CD4-positive, alpha-beta memory T cell (primary cell): ENCODE measurements around the gene MIEF1. TPM values are rescaled to one million over a fixed set of nuclear protein-coding genes. Genes with fewer than 3 reads are reported as not detected.
"Not testable (repeated sequence)": the region's sequence is repeated elsewhere in the genome, so short reads cannot be mapped to it uniquely, and the experiment has no call there.

Experiments
- CTCF ChIA-PET: fragments of 350-600 bp; sonication (Branson Sonifier 250); formaldehyde crosslinking; loops from one replicate; lab custom pipeline; 2021; ENCODE audit warnings: inconsistent platforms; ENCODE audit not compliant: partially characterized antibody; lab: Charles Lee
- POLR2A ChIA-PET: fragments of 350-600 bp; sonication (Branson Sonifier 250); formaldehyde crosslinking; loops from one replicate; lab custom pipeline; 2021; ENCODE audit not compliant: partially characterized antibody; lab: Charles Lee
- DNase-seq, 5 donors: peaks; one replicate each; pipeline versions ENCODE4 v3.0.0 to v3.0.0-alpha.2; 2020 to 2022; ENCODE audit warnings: mixed read lengths in 1 of 5
- H3K27ac ChIP-seq: one replicate; pipeline ENCODE4 v1.7.0; 2013; ENCODE audit warnings: low read depth, low read length
- H3K27me3 ChIP-seq: 2 replicates; pipeline ENCODE4 v1.7.0; 2013; ENCODE audit warnings: mild to moderate bottlenecking, low read length, moderate library complexity; ENCODE audit not compliant: insufficient read depth
- H3K36me3 ChIP-seq: 2 replicates; pipeline ENCODE4 v1.7.0; 2013; ENCODE audit warnings: mild to moderate bottlenecking, low read length, moderate library complexity; ENCODE audit not compliant: insufficient read depth
- H3K4me1 ChIP-seq: 2 replicates; pipeline ENCODE4 v1.7.0; 2013; ENCODE audit warnings: mild to moderate bottlenecking, low read length, moderate library complexity; ENCODE audit not compliant: insufficient read depth
- H3K4me3 ChIP-seq, 2 donors: one replicate each; pipeline ENCODE4 v1.7.0; 2013; ENCODE audit warnings: low read length in 2 of 2, mild to moderate bottlenecking in 1 of 2
- H3K9me3 ChIP-seq, 2 donors: one replicate each; pipeline ENCODE4 v1.7.0; 2013; ENCODE audit warnings: low read length in 2 of 2, control low read depth in 1 of 2; ENCODE audit not compliant: control insufficient read depth in 1 of 2
- H3K27ac Mint-ChIP-seq, 7 donors: one replicate each; pipeline ENCODE4 v1.8.0; 2020 to 2021; ENCODE audit warnings: mixed read lengths in 7 of 7, mild to moderate bottlenecking in 6 of 7, inconsistent platforms in 3 of 7, moderate library complexity in 3 of 7
- H3K27me3 Mint-ChIP-seq, 2 donors: one replicate each; pipeline ENCODE4 v1.8.0; 2020 to 2021; ENCODE audit warnings: mixed read lengths in 2 of 2
- H3K36me3 Mint-ChIP-seq, 2 donors: one replicate each; pipeline ENCODE4 v1.8.0; 2020 to 2021; ENCODE audit warnings: mixed read lengths in 2 of 2, inconsistent platforms in 1 of 2, mild to moderate bottlenecking in 1 of 2
- H3K4me1 Mint-ChIP-seq, 4 donors: one replicate each; pipeline ENCODE4 v1.8.0; 2020 to 2021; ENCODE audit warnings: mixed read lengths in 4 of 4, mild to moderate bottlenecking in 1 of 4
- H3K4me3 Mint-ChIP-seq, 8 donors: one replicate each; pipeline ENCODE4 v1.8.0; 2020 to 2021; ENCODE audit warnings: mixed read lengths in 8 of 8, mild to moderate bottlenecking in 7 of 8, moderate library complexity in 6 of 8, inconsistent platforms in 3 of 8
- H3K9me3 Mint-ChIP-seq, 8 donors: one replicate each; pipeline ENCODE4 v1.8.0; 2020 to 2021; ENCODE audit warnings: mixed read lengths in 8 of 8, mild to moderate bottlenecking in 5 of 8, inconsistent platforms in 3 of 8, moderate library complexity in 1 of 8
- intact Hi-C: fragments of 100-400 bp; cut with micrococcal nuclease; formaldehyde crosslinking; loops from one replicate; pipeline ENCODE4 v1.15.1; 2023
- polyA plus RNA-seq, 2 donors: library from polyadenylated mRNA; unstranded; fragments of 300-500 nt; fragmentation: Illumina TruSeq; gene quantifications; one replicate each; pipeline ENCODE4 v1.2.3, GENCODE V29; 2021
- total RNA-seq, 2 experiments: library from RNA; stranded (reverse); gene quantifications; one replicate each; pipeline ENCODE4 v1.2.3, GENCODE V29; 2021

MIEF1 gene
- total and polyA plus RNA-seq, 4 experiments from 2014 or later = 15.4 to 44.3 (median 34.0) TPM

DNA sequence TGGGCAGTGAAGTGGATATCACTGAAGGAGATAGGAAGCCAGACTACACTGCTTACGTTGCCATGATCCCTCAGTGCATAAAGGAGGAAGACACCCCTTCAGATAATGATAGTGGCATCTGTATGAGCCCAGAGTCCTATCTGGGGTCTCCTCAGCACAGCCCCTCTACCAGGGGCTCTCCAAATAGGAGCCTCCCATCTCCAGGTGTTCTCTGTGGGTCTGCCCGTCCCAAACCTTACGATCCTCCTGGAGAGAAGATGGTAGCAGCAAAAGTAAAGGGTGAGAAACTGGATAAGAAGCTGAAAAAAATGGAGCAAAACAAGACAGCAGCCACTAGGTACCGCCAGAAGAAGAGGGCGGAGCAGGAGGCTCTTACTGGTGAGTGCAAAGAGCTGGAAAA, 20.0 kb downstream of the MIEF1 start:
- DNase-seq, H3K27me3 ChIP-seq, H3K9me3 ChIP-seq, H3K27me3 Mint-ChIP-seq: not testable (repeated sequence)
- H3K36me3 ChIP-seq = peaks cover 32% of the 10 kb centered on the region
- Mint-ChIP-seq H3K27ac (peak overlapping the region; percentile 76 to 100 (median 98)), H3K4me1 (peaks cover 32 to 75% (median 56%) of the 10 kb centered on the region in 4 donors), H3K4me3 (peak overlapping the region; percentile 92 to 99 (median 97)), H3K36me3 (peaks cover 25 to 60% of the 10 kb centered on the region in 2 donors), H3K9me3 (peaks cover 0 to 13% (median 1%) of the 10 kb centered on the region in 8 donors)
- H3K27ac ChIP-seq = peak overlapping the region; percentile 85
- H3K4me1 ChIP-seq = peaks cover 59% of the 10 kb centered on the region
- H3K4me3 ChIP-seq = peak overlapping the region in 1 of 2 donors; percentile 96
- intact Hi-C loops = loop anchor here (10.0 kb wide), 1 partner anchor 277 kb away; the partner anchor contains the start of gene PDGFB
- ChIA-PET POLR2A (interaction anchor here (0.7 to 14.5 kb wide), 17 partner anchors 8 to 720 kb away, joined by 3 to 165 read pairs (median 3); partner anchors contain the start of genes MIEF1, RPL3, RPS19BP1 and TAB1), CTCF (interaction anchor here (2.5 to 12.4 kb wide), 2 partner anchors 12 to 28 kb away, joined by 5 to 345 read pairs; no protein-coding TSS in a partner anchor)

DNA sequence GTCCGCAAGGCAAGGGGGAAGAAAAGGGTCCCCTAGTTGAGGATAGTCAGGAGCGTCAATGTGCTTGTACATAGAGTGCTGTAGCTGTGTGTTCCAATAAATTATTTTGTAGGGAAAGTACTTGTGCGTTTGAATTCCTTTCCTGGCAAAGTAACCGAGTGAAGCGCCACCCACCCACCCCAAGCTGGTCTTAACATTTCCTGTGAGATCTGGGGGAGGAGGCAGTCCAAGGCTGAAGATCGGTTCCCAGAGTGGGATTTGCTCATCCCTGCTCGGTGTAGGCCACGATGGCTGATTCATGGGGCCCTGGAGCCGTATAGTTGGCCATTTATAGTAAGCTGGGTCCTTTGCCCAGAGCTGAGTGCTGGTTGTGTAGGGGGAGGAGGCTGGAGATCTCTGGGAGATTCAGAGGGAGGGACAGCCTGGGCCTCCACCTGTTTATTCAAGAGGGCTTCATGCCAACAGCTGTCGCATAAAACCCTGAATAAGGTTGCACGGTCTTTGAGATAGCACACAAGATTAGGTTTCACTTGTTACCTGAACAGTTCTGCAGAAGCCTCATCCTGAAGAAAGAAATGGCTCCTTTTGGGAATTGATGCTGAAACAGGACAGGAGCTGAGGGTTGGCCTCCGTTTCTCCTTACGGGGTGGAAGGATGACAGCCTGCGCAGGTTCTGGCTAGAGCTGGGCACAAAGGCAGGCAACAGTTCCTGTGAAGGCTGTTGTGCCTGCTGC, 20.6 kb downstream of the MIEF1 start:
- Mint-ChIP-seq H3K4me1 (peaks cover 36 to 82% (median 62%) of the 10 kb centered on the region in 4 donors), H3K27ac (peak overlapping the region; percentile 84 to 100 (median 90)), H3K4me3 (peak overlapping the region; percentile 78 to 99 (median 94)), H3K27me3 (peaks cover 3 to 4% of the 10 kb centered on the region in 2 donors), H3K9me3 (peaks cover 0 to 13% (median 1%) of the 10 kb centered on the region in 8 donors), H3K36me3 (peaks cover 25 to 65% of the 10 kb centered on the region in 2 donors)
- peak overlapping the region; percentile 85 for H3K27ac ChIP-seq
- ChIA-PET POLR2A (interaction anchor here (0.7 to 14.5 kb wide), 19 partner anchors 8 to 719 kb away, joined by 3 to 165 read pairs (median 3); partner anchors contain the start of genes MIEF1, RPL3, RPS19BP1 and TAB1), CTCF (interaction anchor here (0.7 to 12.4 kb wide), 3 partner anchors 9 to 29 kb away, joined by 4 to 345 read pairs (median 5); no protein-coding TSS in a partner anchor)
- peaks cover 32% of the 10 kb centered on the region for H3K36me3 ChIP-seq
- intact Hi-C loops = loop anchor here (10.0 kb wide), 1 partner anchor 278 kb away; the partner anchor contains the start of gene PDGFB
- peak overlapping the region; percentile 6 to 19 for H3K4me3 ChIP-seq
- peaks cover 66% of the 10 kb centered on the region for H3K4me1 ChIP-seq
- peak in 1 of 5 donors; percentile 43 for DNase-seq
- no peaks in the 10 kb centered on the region for H3K9me3 ChIP-seq
- no peaks in the 10 kb centered on the region for H3K27me3 ChIP-seq

DNA sequence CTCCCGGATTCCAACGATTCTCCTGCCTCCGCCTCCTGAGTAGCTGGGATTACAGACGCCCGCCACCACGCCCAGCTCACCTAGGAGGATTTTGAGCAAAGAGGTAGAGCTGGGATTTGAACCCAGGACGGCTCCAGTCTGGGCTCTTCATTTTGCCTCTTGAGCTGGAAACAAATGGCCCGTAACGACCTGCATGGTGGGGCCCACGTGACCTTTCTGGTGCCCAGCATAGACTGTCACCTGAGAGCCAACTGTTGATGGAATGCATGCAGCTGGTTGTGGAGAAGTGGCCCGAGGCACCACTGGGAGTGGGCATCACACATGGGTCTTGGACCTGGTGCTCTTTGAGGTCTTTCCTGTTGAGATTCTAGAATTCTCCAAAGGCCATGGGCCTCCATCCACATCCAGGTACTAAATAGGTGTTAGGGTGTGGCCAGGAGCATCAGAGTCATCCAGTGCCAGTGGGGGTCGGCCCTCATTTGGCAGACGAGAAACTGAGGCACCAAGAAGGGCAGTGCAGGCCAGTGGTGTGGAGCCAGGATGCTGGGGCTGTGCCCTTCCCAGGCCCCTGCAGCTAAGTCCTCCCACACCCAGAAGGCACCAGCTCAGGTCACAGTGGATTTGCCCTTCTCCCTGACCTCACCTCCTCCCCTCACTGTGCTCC, 22.1 kb downstream of the MIEF1 start:
- Histone ChIP-seq H3K27me3 (no peaks in the 10 kb centered on the region), H3K9me3 (no peaks in the 10 kb centered on the region), H3K4me3 (no peak overlapping the region), H3K36me3 (peaks cover 41% of the 10 kb centered on the region), H3K27ac (no peak overlapping the region), H3K4me1 (peaks cover 75% of the 10 kb centered on the region)
- ChIA-PET POLR2A (interaction anchor here (0.7 to 14.5 kb wide), 11 partner anchors 6 to 520 kb away, joined by 3 to 165 read pairs (median 4); partner anchors contain the start of genes MIEF1, RPL3, RPS19BP1 and TAB1), CTCF (interaction anchor here (1.0 to 12.4 kb wide), 4 partner anchors 8 to 30 kb away, joined by 3 to 345 read pairs (median 5); partner anchors contain the start of gene MIEF1)
- Mint-ChIP-seq H3K4me3 (peak overlapping the region in 6 of 8 donors; percentile 26 to 78 (median 58)), H3K36me3 (peaks cover 25 to 73% of the 10 kb centered on the region in 2 donors), H3K9me3 (peaks cover 0 to 13% (median 1%) of the 10 kb centered on the region in 8 donors), H3K4me1 (peaks cover 38 to 90% (median 68%) of the 10 kb centered on the region in 4 donors), H3K27ac (peak overlapping the region in 5 of 7 donors; percentile 55 to 100 (median 83)), H3K27me3 (peaks cover 3 to 4% of the 10 kb centered on the region in 2 donors)
- no peak for DNase-seq
- intact Hi-C loops = loop anchor here (10.0 kb wide), 1 partner anchor 279 kb away; the partner anchor contains the start of gene PDGFB

DNA sequence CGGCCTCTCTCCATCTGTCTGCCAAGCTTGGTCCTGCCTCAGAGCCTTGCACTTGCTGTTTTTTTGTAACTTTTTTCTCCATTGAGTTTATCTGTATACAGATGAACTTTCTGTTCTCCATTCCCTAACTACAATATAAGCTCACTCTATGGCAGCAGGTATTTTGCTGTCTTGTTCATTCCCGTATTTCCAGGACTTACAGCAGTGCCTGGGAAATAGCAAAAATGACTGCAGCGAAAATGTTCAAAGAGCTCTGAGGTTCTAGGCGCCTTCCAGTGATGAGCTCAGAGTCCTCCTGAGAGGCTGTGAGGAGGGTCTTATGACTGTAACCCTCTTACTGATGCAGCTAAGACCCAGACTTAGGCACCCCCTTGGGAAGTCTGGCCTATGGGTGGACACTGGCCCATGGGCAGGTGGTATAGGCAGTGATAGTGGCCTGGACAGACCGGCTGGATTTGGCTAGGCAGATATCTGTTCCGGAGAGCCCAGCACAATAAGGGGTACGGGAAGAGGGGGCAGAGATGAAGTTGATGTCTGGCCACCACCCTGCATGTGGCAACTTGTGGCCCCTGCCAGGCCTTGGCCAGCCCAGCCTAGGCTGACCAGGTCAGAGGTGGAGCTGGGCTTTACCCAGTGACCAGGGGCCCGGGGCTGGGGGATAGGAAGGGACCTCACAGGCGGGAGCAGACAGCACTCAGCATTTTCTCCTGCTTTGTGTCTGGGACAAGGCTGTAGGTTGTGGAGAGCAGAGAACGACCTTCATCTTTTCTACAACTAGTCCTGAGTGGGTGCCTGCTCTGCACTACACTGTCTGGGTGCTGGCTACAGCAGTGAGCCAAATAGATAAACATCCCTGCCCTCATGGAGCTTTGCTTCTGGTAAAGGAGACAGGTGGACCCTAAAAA, 22.9 kb downstream of the MIEF1 start:
- H3K4me3 Mint-ChIP-seq = peak overlapping the region; percentile 18 to 78 (median 56)
- H3K27ac ChIP-seq = no peak overlapping the region

DNA sequence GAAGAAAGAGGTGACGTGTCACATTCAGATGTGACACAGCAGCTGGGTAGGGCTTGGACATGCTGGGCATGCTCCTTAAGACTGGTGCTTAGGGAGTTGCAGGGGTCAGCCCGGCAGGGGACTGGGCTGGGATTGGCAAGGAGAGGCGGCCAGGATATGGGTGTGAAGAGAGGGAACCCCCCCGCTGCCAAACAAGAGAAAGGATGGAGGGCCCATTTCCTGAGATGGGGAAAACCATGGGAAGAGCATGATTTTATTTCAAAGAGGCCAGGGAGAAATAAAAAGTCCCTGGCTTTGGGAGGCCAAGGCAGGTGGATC, 23.5 kb downstream of the MIEF1 start:
- Mint-ChIP-seq H3K9me3 (peaks cover 0 to 6% (median 0%) of the 10 kb centered on the region in 8 donors), H3K27me3 (no peaks in the 10 kb centered on the region), H3K27ac (peak overlapping the region in 6 of 7 donors; percentile 47 to 100 (median 86)), H3K4me1 (peaks cover 45 to 92% (median 78%) of the 10 kb centered on the region in 4 donors), H3K4me3 (peak overlapping the region in 5 of 8 donors; percentile 4 to 78 (median 55)), H3K36me3 (peaks cover 25 to 73% of the 10 kb centered on the region in 2 donors)
- H3K9me3 ChIP-seq = no peaks in the 10 kb centered on the region
- peaks cover 86% of the 10 kb centered on the region for H3K4me1 ChIP-seq
- H3K36me3 ChIP-seq = peaks cover 51% of the 10 kb centered on the region
- DNase-seq = no peak
- H3K4me3 ChIP-seq = no peak overlapping the region
- no peak overlapping the region for H3K27ac ChIP-seq
- POLR2A ChIA-PET = interaction anchor here (0.6 to 14.5 kb wide), 8 partner anchors 11 to 560 kb away, joined by 3 to 165 read pairs (median 6); partner anchors contain the start of genes MIEF1, RPL3 and TAB1
- no peaks in the 10 kb centered on the region for H3K27me3 ChIP-seq
- intact Hi-C loops = loop anchor here (10.0 kb wide), 1 partner anchor 281 kb away; the partner anchor contains the start of gene PDGFB
- CTCF ChIA-PET = interaction anchor here (12.4 kb wide), 1 partner anchor 32 kb away, joined by 345 read pairs; no protein-coding TSS in a partner anchor

More for the DNA sequence above, 22.9 kb downstream of the MIEF1 start:
- peaks cover 80% of the 10 kb centered on the region for H3K4me1 ChIP-seq
- H3K27me3 ChIP-seq = no peaks in the 10 kb centered on the region
- intact Hi-C loops = loop anchor here (10.0 kb wide), 1 partner anchor 280 kb away; the partner anchor contains the start of gene PDGFB
- H3K36me3 Mint-ChIP-seq = peaks cover 25 to 77% of the 10 kb centered on the region in 2 donors
- ChIA-PET CTCF (interaction anchor here (1.8 to 12.4 kb wide), 2 partner anchors 9 to 31 kb away, joined by 5 to 345 read pairs; no protein-coding TSS in a partner anchor), POLR2A (interaction anchor here (0.6 to 14.5 kb wide), 13 partner anchors 5 to 560 kb away, joined by 3 to 165 read pairs (median 4); partner anchors contain the start of genes MIEF1, RPL3, RPS19BP1 and TAB1)
- H3K4me1 Mint-ChIP-seq = peaks cover 42 to 92% (median 74%) of the 10 kb centered on the region in 4 donors
- peaks cover 0 to 12% (median 1%) of the 10 kb centered on the region in 8 donors for H3K9me3 Mint-ChIP-seq
- peaks cover 48% of the 10 kb centered on the region for H3K36me3 ChIP-seq
- peak overlapping the region in 6 of 7 donors; percentile 47 to 100 (median 86) for H3K27ac Mint-ChIP-seq
- peaks cover 2 to 3% of the 10 kb centered on the region in 2 donors for H3K27me3 Mint-ChIP-seq
- H3K4me3 ChIP-seq = no peak overlapping the region
- no peaks in the 10 kb centered on the region for H3K9me3 ChIP-seq
- DNase-seq = no peak
